Pancreas (tissue), 10 donors: ENCODE data around the gene HLA-B. TPM values are rescaled to one million over a fixed set of nuclear protein-coding genes. Genes with fewer than 3 reads are reported as not detected.

Experiments used
- ATAC-seq, 4 donors: fragments of 200-7000 bp; cut with Tn5 transposase; one replicate each; pipeline versions ENCODE4 v1.8.0 to v1.9.1; 2020; ENCODE audit warnings: mild to moderate bottlenecking in 4 of 4, moderate library complexity in 4 of 4
- DNase-seq, 6 donors: peaks; one replicate each; pipeline ENCODE4 v3.0.0-alpha.2; 2020
- FAIRE-seq: peaks from 2 replicates; lab custom pipeline; 2012; peaks lifted over from hg19 to GRCh38; lab: Jason Lieb, UNC
- H3K27ac ChIP-seq, 4 donors: fragments of 200-600 bp; sonication (generic); 1 replicate in 3 of 4; 2 replicates in 1 of 4; pipeline versions ENCODE4 v1.5.0 to v1.8.0; 2020
- H3K27me3 ChIP-seq, 4 donors: fragments of 200-600 bp; one replicate each; pipeline ENCODE4 v1.8.0; 2021
- H3K36me3 ChIP-seq, 3 donors: fragments of 200-600 bp; sonication (generic) in 1 of 3; one replicate each; pipeline versions ENCODE4 v1.5.0 to v1.8.0; 2020 to 2021
- H3K4me1 ChIP-seq, 3 donors: fragments of 200-600 bp; one replicate each; pipeline ENCODE4 v1.8.0; 2021
- H3K4me3 ChIP-seq, 4 donors: fragments of 200-600 bp; sonication (generic) in 2 of 4; one replicate each; pipeline versions ENCODE4 v1.5.0 to v1.8.0; 2020 to 2021
- H3K9me3 ChIP-seq, 4 donors: fragments of 200-600 bp; one replicate each; pipeline ENCODE4 v1.8.0; 2021
- WGBS, 2 donors: extraction: QIAGEN DNeasy Blood & Tissue Kit; methylation state at CpG; one replicate each; pipeline ENCODE4 v1.1.7; 2013; 5-methylcytosine and 5-hydroxymethylcytosine counted together
- intact Hi-C, 3 donors: fragments of 100-400 bp; cut with DNase I; formaldehyde crosslinking; loops; one replicate each; pipeline versions ENCODE4 v1.11.1 to v1.14.2; 2022
- polyA plus RNA-seq, 2 donors: library from polyadenylated mRNA; stranded (reverse); fragments of 200-250 nt; gene quantifications; one replicate each; pipeline ENCODE4 v1.2.3, GENCODE V29; 2013
- total RNA-seq, 6 donors: library from RNA; stranded (reverse); fragmentation: NEBNext Ultra II Directional in 4 of 6; extraction: Animal tissue kit (Norgen Biotek cat#: 25700) in 4 of 6; gene quantifications; one replicate each; pipeline versions ENCODE4 v1.2.1 to v1.2.4, GENCODE V29; 2021 to 2023
- TF ChIP-seq, protein P1 (sequence below), 4 donors: fragments of 200-600 bp; sonication (generic) in 3 of 4; IDR thresholded peaks; one replicate each; pipeline versions ENCODE4 v1.5.0 to v1.8.0; 2021; ENCODE audit warnings: antibody characterized with exemption in 4 of 4
- donor health status: healthy with polysubstance abuse.
- donor health status: DM: no; HTN: no; CAD: no; lungs with moderate emphysema.
- donor health status: DM: no; HTN: no; CAD: no.
- donor health status: control.
- donor health status: control.
- donor health status: Bipolar disorder and iron deficiency.
- donor health status: DM: yes; HTN: yes; CAD: no.
- donor health status: DM: no; HTN: no; CAD: no.
- donor health status: DM: no; HTN: no; CAD: no.
- donor health status: DM: yes; HTN: yes; CAD: no.

HLA-B gene
- total and polyA plus RNA-seq, 8 donors, result 141 to 1,089 (median 262) TPM

DNA sequence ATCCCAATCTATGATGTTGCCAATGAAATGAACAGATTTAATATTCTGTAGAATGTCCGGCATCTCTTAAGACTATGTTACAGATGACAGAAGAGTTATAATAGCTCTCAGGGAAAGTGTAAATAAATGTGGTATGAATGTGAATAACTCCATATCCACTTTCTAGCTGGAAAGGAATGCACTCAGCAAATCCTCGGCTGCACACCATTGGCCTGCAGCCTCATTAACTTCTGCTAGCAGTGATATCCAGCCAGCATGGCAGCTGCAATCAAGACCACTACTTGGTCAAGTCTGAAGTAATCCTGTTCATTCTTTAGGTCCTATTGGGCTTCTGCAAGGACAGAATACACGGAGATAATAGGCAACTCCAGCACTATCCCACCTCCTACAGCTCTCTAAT, 29.1 kb upstream of the HLA-B start:
- FAIRE-seq, result no peak

DNA sequence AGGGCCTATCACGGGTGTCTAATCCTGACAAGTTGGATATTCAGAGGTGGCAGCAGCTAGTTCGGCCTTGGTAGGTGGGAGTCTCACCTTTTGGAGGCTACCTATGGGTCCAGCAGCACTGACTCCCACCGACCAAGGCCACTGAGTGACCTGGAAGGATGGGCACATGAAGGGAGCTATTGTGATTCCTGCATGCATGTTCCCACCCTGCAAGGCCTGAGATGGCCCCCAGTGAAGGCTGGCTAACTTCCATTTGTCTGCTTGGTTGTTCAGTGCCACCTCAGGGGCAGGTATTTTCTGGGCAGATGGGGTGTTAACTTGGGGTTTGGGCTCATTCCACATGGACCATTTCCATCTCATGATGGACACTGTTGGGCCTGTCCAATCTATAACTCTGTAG, 28.1 kb upstream of the HLA-B start:
- WGBS, 2 donors, result 60 to 78% methylated on average over 3 of the region's 3 CpGs
- no peak for ATAC-seq
- Histone ChIP-seq H3K36me3 (no peaks in the 10 kb centered on the region), H3K4me1 (no peaks in the 10 kb centered on the region), H3K27me3 (no peaks in the 10 kb centered on the region), H3K27ac (no peak overlapping the region), H3K4me3 (no peak overlapping the region), H3K9me3 (no peaks in the 10 kb centered on the region)
- DNase-seq, result no peak
- no peak for FAIRE-seq
- intact Hi-C loops, result no loop called here
- TF ChIP-seq, protein P1, sequence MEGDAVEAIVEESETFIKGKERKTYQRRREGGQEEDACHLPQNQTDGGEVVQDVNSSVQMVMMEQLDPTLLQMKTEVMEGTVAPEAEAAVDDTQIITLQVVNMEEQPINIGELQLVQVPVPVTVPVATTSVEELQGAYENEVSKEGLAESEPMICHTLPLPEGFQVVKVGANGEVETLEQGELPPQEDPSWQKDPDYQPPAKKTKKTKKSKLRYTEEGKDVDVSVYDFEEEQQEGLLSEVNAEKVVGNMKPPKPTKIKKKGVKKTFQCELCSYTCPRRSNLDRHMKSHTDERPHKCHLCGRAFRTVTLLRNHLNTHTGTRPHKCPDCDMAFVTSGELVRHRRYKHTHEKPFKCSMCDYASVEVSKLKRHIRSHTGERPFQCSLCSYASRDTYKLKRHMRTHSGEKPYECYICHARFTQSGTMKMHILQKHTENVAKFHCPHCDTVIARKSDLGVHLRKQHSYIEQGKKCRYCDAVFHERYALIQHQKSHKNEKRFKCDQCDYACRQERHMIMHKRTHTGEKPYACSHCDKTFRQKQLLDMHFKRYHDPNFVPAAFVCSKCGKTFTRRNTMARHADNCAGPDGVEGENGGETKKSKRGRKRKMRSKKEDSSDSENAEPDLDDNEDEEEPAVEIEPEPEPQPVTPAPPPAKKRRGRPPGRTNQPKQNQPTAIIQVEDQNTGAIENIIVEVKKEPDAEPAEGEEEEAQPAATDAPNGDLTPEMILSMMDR (IDR thresholded peaks at IDR 0.05), result no peak

More for the DNA sequence above, 29.1 kb upstream of the HLA-B start:
- Histone ChIP-seq H3K27ac (no peak overlapping the region), H3K27me3 (no peaks in the 10 kb centered on the region), H3K4me3 (no peak overlapping the region), H3K4me1 (no peaks in the 10 kb centered on the region), H3K9me3 (no peaks in the 10 kb centered on the region), H3K36me3 (no peaks in the 10 kb centered on the region)
- TF ChIP-seq, protein P1 (IDR thresholded peaks at IDR 0.05), result no peak
- WGBS, 2 donors, result 54 to 72% methylated on average over 3 of the region's 3 CpGs
- no peak for DNase-seq
- ATAC-seq, result no peak
- intact Hi-C loops, result no loop called here

DNA sequence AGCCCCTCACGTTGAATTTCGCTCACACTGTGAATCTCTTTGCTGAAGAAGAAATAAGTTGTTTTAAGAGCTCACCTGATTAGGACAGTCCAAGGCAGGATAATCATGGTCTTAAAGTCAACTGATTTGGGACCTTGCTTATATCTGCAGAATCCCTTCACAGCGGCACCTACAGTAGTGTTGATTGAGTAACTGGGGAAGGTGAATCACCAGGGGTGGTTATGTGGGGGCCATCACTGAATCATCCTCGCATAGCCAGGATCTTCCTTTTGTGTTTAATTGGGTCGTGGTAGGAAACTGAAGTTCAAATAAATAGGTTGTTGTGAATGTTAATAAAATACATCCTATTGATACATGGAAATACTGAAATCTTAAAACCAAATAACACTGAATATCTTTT, 26.2 kb upstream of the HLA-B start:
- FAIRE-seq (no peak), ATAC-seq (no peak), DNase-seq (no peak)
- Histone ChIP-seq H3K4me3 (no peak overlapping the region), H3K4me1 (no peaks in the 10 kb centered on the region), H3K36me3 (no peaks in the 10 kb centered on the region), H3K27me3 (peaks cover 0 to under 1% (median 0%) of the 10 kb centered on the region in 4 donors), H3K9me3 (no peaks in the 10 kb centered on the region), H3K27ac (no peak overlapping the region)
- 64 to 75% methylated on average over 5 of the region's 5 CpGs for WGBS, 2 donors
- intact Hi-C loops, result no loop called here
- TF ChIP-seq, protein P1 (IDR thresholded peaks at IDR 0.05), result no peak

DNA sequence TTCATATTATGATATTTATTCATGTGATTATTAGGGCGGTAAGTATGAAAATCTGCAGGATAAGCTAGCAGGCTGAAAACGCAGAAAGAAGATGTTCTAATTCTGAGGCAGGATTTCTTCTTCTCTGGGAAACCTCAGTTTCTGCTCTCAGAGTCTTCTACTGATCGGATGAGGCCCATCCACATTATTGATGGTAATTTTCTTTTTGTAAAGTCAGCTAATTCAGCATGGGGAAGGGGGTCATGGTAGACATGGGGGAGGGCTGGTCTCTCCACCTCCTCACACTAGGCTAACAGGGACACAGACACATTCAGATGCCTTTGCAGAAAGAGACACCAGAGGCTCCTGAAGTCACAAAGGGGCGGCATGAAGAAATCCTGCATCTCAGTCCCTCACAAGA, 24.7 kb upstream of the HLA-B start:
- TF ChIP-seq, protein P1 (IDR thresholded peaks at IDR 0.05), result no peak
- 36 to 68% methylated on average over 4 of the region's 4 CpGs for WGBS, 2 donors
- Histone ChIP-seq H3K4me1 (no peaks in the 10 kb centered on the region), H3K9me3 (no peaks in the 10 kb centered on the region), H3K27ac (no peak overlapping the region), H3K36me3 (no peaks in the 10 kb centered on the region), H3K27me3 (peaks cover 0 to 7% (median 0%) of the 10 kb centered on the region in 4 donors), H3K4me3 (no peak overlapping the region)
- FAIRE-seq, result no peak
- DNase-seq, result no peak
- intact Hi-C loops, result no loop called here
- ATAC-seq, result no peak

DNA sequence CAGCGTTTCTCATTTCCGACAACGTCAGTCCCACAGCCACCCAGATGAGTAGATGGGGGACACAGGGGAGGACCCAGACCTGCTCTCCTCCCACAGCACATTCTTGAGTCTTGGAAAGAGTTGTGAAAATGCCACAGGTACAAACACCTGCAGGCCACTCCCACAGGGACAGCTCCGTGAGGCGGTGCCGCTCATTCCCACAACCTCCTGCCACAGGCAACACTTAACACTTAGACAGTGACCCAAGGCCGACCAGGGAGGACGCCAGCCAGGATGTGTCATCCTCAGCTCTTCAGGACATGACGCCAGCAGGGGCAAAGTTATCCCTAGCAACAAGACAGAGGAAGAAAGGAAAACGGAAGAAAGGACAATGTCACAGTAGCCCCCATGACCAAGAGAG, 22.9 kb upstream of the HLA-B start:
- no peak overlapping the region for H3K4me3 ChIP-seq
- intact Hi-C loops, result loop anchor here in 1 of 3 donors (5.0 kb wide), 1 partner anchor 243 kb away; the partner anchor contains the start of gene PSORS1C2
- WGBS, 2 donors, result 43 to 44% methylated on average over 10 of the region's 10 CpGs
- FAIRE-seq (no peak), ATAC-seq (no peak), DNase-seq (no peak)
- H3K27me3 ChIP-seq, result peaks cover 0 to 7% (median 0%) of the 10 kb centered on the region in 4 donors
- TF ChIP-seq, protein P1 (IDR thresholded peaks at IDR 0.05), result no peak
- no peaks in the 10 kb centered on the region for H3K36me3 ChIP-seq
- no peaks in the 10 kb centered on the region for H3K9me3 ChIP-seq
- no peak overlapping the region for H3K27ac ChIP-seq
- no peaks in the 10 kb centered on the region for H3K4me1 ChIP-seq
